SIG-M5 treated with dmso at 0.1 percent for 504 hours (cell line): ENCODE data around the gene CENPP.

Experiments
- DNase-seq: peaks from one replicate; lab custom pipeline; 2025; ENCODE audit not compliant: unreplicated experiment; lab: John Stamatoyannopoulos, UW

The CENPP gene

GRCh38 chr9:92668746-92669526 is 343.2 kb downstream of the CENPP start:
- DNase-seq, result no peak

- DNase-seq, result no peak
Measured at GRCh38 chr9:92669527-92669889, 343.8 kb downstream of the CENPP start.
